Ascending aorta (tissue), 2 donors: ENCODE results near the gene DPP9. TPM values are rescaled to one million over a fixed set of nuclear protein-coding genes. Genes with fewer than 3 reads are reported as not detected.
A peak's percentile ranks its signal among the peaks of the same experiment; 100 is the strongest.

Experiments
- DNase-seq, 2 donors: peaks; one replicate each; pipeline ENCODE4 v3.0.0-alpha.2; 2019; ENCODE audit warnings: low spot score in 2 of 2
- H3K27ac ChIP-seq, 2 donors: fragments of 200-600 bp; sonication (generic); one replicate each; pipeline ENCODE4 v1.5.1; 2016 to 2017; ENCODE audit warnings: mild to moderate bottlenecking in 1 of 2
- H3K27me3 ChIP-seq: fragments of 200-600 bp; sonication (generic); one replicate; pipeline ENCODE4 v1.5.1; 2017
- H3K36me3 ChIP-seq, 2 donors: fragments of 200-600 bp; sonication (generic); one replicate each; pipeline ENCODE4 v1.5.1; 2016
- H3K4me1 ChIP-seq, 2 donors: fragments of 200-600 bp; sonication (generic); one replicate each; pipeline ENCODE4 v1.5.1; 2016 to 2017; ENCODE audit warnings: mild to moderate bottlenecking in 1 of 2
- H3K4me3 ChIP-seq, 2 donors: fragments of 200-600 bp; sonication (generic); one replicate each; pipeline ENCODE4 v1.5.1; 2016 to 2017; ENCODE audit warnings: mild to moderate bottlenecking in 1 of 2
- H3K9me3 ChIP-seq, 2 donors: fragments of 200-600 bp; sonication (generic); one replicate each; pipeline ENCODE4 v1.5.1; 2016
- intact Hi-C: fragments of 100-400 bp; cut with DNase I; formaldehyde crosslinking; loops from one replicate; pipeline ENCODE4 v1.15.1; 2023
- total RNA-seq: library from RNA; depleted of rRNA; stranded (reverse); fragments of >200 nt; gene quantifications from one replicate; pipeline ENCODE4 v1.1.0, GENCODE V29; 2016
- TF ChIP-seq, protein P1 (sequence below), 3 experiments: fragments of 200-600 bp in 2 of 3; fragments of 450-650 bp in 1 of 3; sonication (generic) in 2 of 3; IDR thresholded peaks; one replicate each; pipeline ENCODE4 v1.5.1; 2016 to 2019; ENCODE audit warnings: antibody characterized with exemption in 3 of 3, mild to moderate bottlenecking in 1 of 3, moderate library complexity in 1 of 3

The DPP9 gene
- total RNA-seq, result 72.2 TPM

DNA sequence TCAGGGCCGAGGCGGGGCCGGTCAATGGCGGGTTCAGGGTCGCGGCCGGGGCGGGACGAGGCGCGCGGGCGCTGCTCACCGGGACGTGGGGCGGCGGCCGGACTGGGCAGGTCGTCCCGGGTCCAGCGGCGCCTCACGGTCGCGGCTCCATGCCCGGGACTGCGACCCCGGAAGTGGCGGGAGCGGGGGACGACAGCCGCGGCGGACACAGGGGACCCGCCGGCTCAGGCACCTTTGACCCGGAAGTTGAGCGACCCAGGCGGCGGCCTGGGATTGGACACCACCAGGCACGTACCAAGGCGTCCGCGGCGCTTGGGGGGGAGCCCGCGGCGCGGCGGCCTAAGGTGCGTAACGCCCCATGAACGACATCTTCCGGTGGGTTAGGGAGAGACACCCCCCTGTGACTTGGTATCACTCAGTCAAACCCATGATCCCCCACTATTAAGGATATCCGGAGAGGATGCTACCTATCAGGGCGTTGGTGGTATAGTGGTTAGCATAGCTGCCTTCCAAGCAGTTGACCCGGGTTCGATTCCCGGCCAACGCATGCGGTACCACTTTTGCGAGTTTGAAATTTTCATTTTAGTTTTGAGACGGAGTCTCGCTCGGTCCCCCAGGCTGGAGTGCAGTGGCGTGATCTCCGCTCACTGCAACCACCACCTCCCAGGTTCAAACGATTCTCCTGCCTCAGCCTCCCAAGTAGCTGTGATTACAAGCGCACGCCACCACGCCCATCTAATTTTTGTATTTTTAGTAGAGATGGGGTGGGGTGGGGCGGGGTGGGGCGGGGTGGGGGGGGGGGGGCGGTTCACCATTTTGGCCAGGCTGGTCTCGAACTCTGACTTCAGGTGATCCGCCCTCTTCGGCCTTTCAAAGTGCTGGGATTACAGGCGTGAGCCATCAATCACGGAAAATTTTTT lies at the start of gene DPP9:
Gene DPP9, minus strand, starts transcription at position 248 of the 920 bp plus-strand sequence. CDS start 3,936 bp downstream, outside the sequence.
- intact Hi-C loops, result loop anchor here (1.0 to 10.0 kb wide), 8 partner anchors 11 to 898 kb away; partner anchors contain the start of genes FEM1A, KDM4B, MYDGF and PLIN3
- TF ChIP-seq, protein P1, sequence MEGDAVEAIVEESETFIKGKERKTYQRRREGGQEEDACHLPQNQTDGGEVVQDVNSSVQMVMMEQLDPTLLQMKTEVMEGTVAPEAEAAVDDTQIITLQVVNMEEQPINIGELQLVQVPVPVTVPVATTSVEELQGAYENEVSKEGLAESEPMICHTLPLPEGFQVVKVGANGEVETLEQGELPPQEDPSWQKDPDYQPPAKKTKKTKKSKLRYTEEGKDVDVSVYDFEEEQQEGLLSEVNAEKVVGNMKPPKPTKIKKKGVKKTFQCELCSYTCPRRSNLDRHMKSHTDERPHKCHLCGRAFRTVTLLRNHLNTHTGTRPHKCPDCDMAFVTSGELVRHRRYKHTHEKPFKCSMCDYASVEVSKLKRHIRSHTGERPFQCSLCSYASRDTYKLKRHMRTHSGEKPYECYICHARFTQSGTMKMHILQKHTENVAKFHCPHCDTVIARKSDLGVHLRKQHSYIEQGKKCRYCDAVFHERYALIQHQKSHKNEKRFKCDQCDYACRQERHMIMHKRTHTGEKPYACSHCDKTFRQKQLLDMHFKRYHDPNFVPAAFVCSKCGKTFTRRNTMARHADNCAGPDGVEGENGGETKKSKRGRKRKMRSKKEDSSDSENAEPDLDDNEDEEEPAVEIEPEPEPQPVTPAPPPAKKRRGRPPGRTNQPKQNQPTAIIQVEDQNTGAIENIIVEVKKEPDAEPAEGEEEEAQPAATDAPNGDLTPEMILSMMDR (IDR thresholded peaks at IDR 0.05), result peak; percentile 6 to 41 (median 34)
- Histone ChIP-seq H3K9me3 (no peaks in the 10 kb centered on the region), H3K27me3 (no peaks in the 10 kb centered on the region), H3K4me1 (peaks cover 6 to 15% of the 10 kb centered on the region in 2 donors), H3K27ac (peak within 1 kb of the TSS; percentile 89 to 93), H3K4me3 (peak within 1 kb of the TSS; percentile 87 to 98), H3K36me3 (peaks cover 20 to 26% of the 10 kb centered on the region in 2 donors)
- DNase-seq, result peak; percentile 91 to 99

DNA sequence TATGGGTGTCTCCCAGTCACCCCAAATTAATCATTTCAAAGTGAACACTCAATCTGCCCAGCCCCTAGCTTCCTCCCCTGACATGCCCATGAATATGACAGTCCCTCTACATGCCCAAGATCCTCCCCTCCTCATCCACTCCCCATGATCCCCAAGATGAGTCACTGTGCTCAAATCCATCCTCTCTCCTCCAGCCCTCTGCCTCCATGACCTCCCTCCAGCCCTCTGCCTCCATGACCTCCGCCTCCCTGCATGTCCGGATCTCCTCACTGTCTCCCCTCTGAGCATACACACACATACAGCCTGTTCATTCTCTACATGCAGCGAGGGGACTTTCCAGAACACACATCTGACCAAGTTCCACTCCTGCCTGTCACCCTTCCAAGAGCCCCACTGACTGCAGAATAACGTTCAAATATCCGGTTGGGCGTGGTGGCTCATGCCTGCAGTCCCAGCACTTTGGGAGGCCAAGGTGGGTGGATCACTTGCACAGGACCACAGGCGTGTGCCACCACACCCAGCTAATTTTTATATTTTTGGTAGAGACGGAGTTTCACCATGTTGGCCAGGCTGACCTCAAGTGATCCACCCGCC lies 49.5 kb upstream of the DPP9 start:
- H3K4me1 ChIP-seq, result no peaks in the 10 kb centered on the region
- H3K4me3 ChIP-seq, result no peak overlapping the region
- no peak overlapping the region for H3K27ac ChIP-seq
- H3K36me3 ChIP-seq, result no peaks in the 10 kb centered on the region
- no peaks in the 10 kb centered on the region for H3K27me3 ChIP-seq
- no peak for DNase-seq
- intact Hi-C loops, result no loop called here
- TF ChIP-seq, protein P1 (IDR thresholded peaks at IDR 0.05), result no peak
- H3K9me3 ChIP-seq, result no peaks in the 10 kb centered on the region

DNA sequence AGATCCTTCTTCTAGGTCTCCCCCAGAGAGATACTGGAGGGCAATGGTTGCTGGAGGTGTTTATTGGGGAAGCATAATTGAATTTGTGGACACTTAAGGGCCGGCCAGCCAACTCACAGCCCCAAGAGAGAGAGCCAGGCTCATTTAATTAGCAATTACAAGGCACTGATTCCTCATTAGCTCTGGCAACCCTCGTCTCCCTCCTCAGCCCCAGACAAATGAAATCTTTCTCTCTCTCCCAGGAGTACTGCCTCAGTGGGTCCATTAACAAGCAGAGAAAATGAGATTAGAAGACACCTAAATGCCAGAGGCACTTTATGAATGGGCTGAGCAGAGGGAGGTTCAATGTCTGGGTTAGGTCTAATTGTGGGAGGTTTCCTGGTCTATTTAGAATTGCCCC lies 48.9 kb upstream of the DPP9 start:
- H3K9me3 ChIP-seq, result no peaks in the 10 kb centered on the region
- H3K4me3 ChIP-seq, result no peak overlapping the region
- no peak overlapping the region for H3K27ac ChIP-seq
- TF ChIP-seq, protein P1 (IDR thresholded peaks at IDR 0.05), result no peak
- H3K36me3 ChIP-seq, result no peaks in the 10 kb centered on the region
- no peaks in the 10 kb centered on the region for H3K4me1 ChIP-seq
- H3K27me3 ChIP-seq, result no peaks in the 10 kb centered on the region
- intact Hi-C loops, result no loop called here
- no peak for DNase-seq

DNA sequence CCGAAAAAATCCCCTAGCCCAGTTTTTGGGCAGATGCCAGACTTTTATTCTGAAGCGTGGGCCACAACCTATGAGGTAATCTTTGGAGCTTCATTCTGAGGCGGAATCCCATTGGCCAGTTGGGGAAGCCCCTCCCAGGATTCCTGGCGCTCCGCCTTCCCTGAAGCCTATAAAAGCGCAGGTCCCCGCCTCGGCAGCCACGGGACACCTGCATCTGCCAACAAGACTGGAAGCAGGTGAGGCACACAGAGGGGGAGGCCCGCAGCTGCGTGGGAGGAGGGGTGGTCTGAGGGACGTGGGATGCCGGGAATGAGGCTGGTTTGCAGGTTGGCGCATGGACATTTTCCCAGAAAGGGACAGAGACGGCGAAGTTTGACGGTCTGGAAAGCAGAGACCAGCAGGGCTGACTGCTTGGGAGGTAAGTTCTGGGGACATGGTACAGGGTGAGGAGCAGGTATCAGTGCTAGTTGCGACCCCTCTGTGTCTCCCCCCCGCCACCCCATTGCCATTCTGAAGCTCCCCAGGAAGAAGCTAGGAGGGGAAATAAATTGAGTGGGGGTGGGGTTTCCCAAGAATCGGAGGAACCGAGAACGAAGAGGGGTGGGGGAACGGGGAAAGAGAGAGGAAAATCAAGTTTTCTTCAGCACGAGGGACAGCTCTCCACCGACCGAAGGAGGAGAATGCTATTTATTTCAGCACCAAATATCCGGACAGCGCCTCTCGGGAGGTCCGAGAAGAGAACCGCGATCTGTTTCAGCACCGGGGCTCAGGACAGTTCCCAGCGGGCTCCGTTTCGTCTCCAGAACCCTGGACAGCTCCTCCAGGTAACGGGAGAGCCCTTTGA lies 45.5 kb upstream of the DPP9 start:
- Histone ChIP-seq H3K27ac (no peak overlapping the region), H3K4me1 (no peaks in the 10 kb centered on the region), H3K9me3 (no peaks in the 10 kb centered on the region), H3K4me3 (no peak overlapping the region), H3K36me3 (no peaks in the 10 kb centered on the region), H3K27me3 (no peaks in the 10 kb centered on the region)
- intact Hi-C loops, result no loop called here
- TF ChIP-seq, protein P1 (IDR thresholded peaks at IDR 0.05), result no peak
- DNase-seq, result peak in 1 of 2 donors; percentile 87

DNA sequence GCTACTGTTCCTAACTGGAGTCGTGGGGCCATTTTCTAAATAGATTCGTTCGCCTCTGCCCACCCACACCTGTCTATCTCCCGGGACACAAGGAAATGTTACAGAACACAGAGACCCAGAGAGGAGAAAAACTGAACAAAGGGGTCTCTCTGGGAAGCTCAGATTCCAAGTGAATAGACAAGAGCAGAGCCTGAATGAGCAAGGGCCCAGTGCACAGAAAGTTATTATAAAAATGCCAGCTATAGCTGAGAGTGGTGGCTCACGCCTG lies 40.7 kb upstream of the DPP9 start:
- intact Hi-C loops, result no loop called here
- Histone ChIP-seq H3K4me1 (peaks cover 0 to 4% of the 10 kb centered on the region in 2 donors), H3K36me3 (no peaks in the 10 kb centered on the region), H3K4me3 (no peak overlapping the region), H3K27me3 (no peaks in the 10 kb centered on the region), H3K9me3 (no peaks in the 10 kb centered on the region), H3K27ac (no peak overlapping the region)
- DNase-seq, result no peak
- TF ChIP-seq, protein P1 (IDR thresholded peaks at IDR 0.05), result no peak
